Glomerular visceral epithelial cell (primary cell): ENCODE measurements around the gene ISG20L2.

Experiments used
- DNase-seq: peaks from one replicate; pipeline ENCODE4 v3.0.0-alpha.2; 2016; ENCODE audit errors: extremely low spot score

ISG20L2 gene

GRCh38 chr1:156752843-156753482, 24.4 kb upstream of the ISG20L2 start:
- DNase-seq, result no peak

GRCh38 chr1:156751757-156752481, 23.4 kb upstream of the ISG20L2 start:
- peak; percentile 98 for DNase-seq

GRCh38 chr1:156751451-156751756, 22.8 kb upstream of the ISG20L2 start, which contains the start of gene HDGF:
HDGF (minus strand) TSS chr1:156751675; CDS start chr1:156751429, 246 bp downstream.
- DNase-seq, result no peak

GRCh38 chr1:156750711-156751450, 22.3 kb upstream of the ISG20L2 start:
- peak; percentile 26 for DNase-seq

GRCh38 chr1:156750191-156750672, 21.7 kb upstream of the ISG20L2 start:
- DNase-seq, result peak; percentile 50

- peak; percentile 40 for DNase-seq
Measured at GRCh38 chr1:156749419-156750118, 21.0 kb upstream of the ISG20L2 start.

GRCh38 chr1:156748670-156749418, 20.3 kb upstream of the ISG20L2 start:
- DNase-seq, result peak; percentile 89

- no peak for DNase-seq
Measured at GRCh38 chr1:156747742-156748669, 19.4 kb upstream of the ISG20L2 start.

- peak; percentile 98 for DNase-seq
Measured at GRCh38 chr1:156746728-156747631, 18.4 kb upstream of the ISG20L2 start.

GRCh38 chr1:156746406-156746727, 17.8 kb upstream of the ISG20L2 start:
- no peak for DNase-seq

GRCh38 chr1:156745881-156746280, 17.3 kb upstream of the ISG20L2 start:
- no peak for DNase-seq

GRCh38 chr1:156744786-156745419, 16.3 kb upstream of the ISG20L2 start:
- DNase-seq, result no peak

GRCh38 chr1:156744344-156744743, 15.8 kb upstream of the ISG20L2 start:
- no peak for DNase-seq

- no peak for DNase-seq
Measured at GRCh38 chr1:156743367-156744302, 15.1 kb upstream of the ISG20L2 start.

- DNase-seq, result no peak
Measured at GRCh38 chr1:156742801-156743200, 14.2 kb upstream of the ISG20L2 start.

- DNase-seq, result no peak
Measured at GRCh38 chr1:156742017-156742416, 13.5 kb upstream of the ISG20L2 start.

GRCh38 chr1:156741481-156741983, 13.0 kb upstream of the ISG20L2 start:
- no peak for DNase-seq
